Choroid plexus epithelial cell (primary cell): Measurements from ENCODE around the gene ZNF440.
"Not testable (repeated sequence)": the region's sequence is repeated elsewhere in the genome, so short reads cannot be mapped to it uniquely, and the experiment has no call there.

Experiments used
- DNase-seq: peaks from one replicate; pipeline ENCODE4 v3.0.0-alpha.2; 2010; ENCODE audit warnings: low read depth
- H3K4me3 ChIP-seq: 2 replicates; pipeline ENCODE4 v1.5.1; 2011; ENCODE audit warnings: low read depth, mild to moderate bottlenecking, control low read depth, low read length, moderate library complexity
- CTCF ChIP-seq: conservative IDR thresholded peaks from 2 replicates; pipeline ENCODE4 v1.5.1; 2011; ENCODE audit warnings: low read depth, mild to moderate bottlenecking, control low read depth, inconsistent platforms, low read length, moderate library complexity

The ZNF440 gene

GRCh38 chr19:11873762-11874161 lies 59.7 kb downstream of the ZNF440 start:
- H3K4me3 ChIP-seq, result no peak overlapping the region
- TF ChIP-seq CTCF, result no peak
- DNase-seq, result no peak

GRCh38 chr19:11879687-11880266 lies 65.7 kb downstream of the ZNF440 start:
- DNase-seq, H3K4me3 ChIP-seq: not testable (repeated sequence)
- TF ChIP-seq CTCF, result peak; percentile 30

GRCh38 chr19:11880598-11880997 lies 66.5 kb downstream of the ZNF440 start:
- no peak for TF ChIP-seq CTCF
- H3K4me3 ChIP-seq, result no peak overlapping the region
- DNase-seq, result no peak

- DNase-seq, result peak; percentile 73
- TF ChIP-seq CTCF, result peak; percentile 87
- no peak overlapping the region for H3K4me3 ChIP-seq
Observed at GRCh38 chr19:11881151-11881800, 67.2 kb downstream of the ZNF440 start.

- no peak for DNase-seq
- no peak for TF ChIP-seq CTCF
- H3K4me3 ChIP-seq, result no peak overlapping the region
Observed at GRCh38 chr19:11882606-11883005, 68.5 kb downstream of the ZNF440 start.
